ENCODE data around the gene ESRRA.

The ESRRA gene

GRCh38 chr11:64305075-64305690, at the start of gene ESRRA:
Gene ESRRA (plus strand): TSS chr11:64305524. CDS start chr11:64307180, 1,656 bp downstream.
- DNase-seq, result peak; percentile 97

DNA sequence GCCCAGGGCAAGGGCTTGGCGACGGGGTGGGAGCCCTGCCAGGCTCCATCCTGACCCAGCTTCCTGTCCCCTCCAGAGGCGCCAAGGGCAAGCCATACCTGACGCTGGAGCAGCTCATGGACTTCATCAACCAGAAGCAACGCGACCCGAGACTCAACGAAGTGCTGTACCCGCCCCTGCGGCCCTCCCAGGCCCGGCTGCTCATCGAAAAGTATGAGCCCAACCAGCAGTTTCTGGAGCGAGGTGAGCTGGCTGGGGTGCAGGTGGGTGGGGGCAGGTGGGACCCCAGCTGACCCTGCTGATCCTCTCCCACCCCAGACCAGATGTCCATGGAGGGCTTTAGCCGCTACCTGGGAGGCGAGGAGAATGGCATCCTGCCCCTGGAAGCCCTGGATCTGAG, 49.0 kb upstream of the ESRRA start:
- no peak for DNase-seq

GRCh38 chr11:64258356-64258755, 47.0 kb upstream of the ESRRA start:
- DNase-seq, result no peak

GRCh38 chr11:64258946-64259532, 46.3 kb upstream of the ESRRA start:
- no peak for DNase-seq

GRCh38 chr11:64259533-64260067, 45.7 kb upstream of the ESRRA start:
- DNase-seq, result no peak

DNA sequence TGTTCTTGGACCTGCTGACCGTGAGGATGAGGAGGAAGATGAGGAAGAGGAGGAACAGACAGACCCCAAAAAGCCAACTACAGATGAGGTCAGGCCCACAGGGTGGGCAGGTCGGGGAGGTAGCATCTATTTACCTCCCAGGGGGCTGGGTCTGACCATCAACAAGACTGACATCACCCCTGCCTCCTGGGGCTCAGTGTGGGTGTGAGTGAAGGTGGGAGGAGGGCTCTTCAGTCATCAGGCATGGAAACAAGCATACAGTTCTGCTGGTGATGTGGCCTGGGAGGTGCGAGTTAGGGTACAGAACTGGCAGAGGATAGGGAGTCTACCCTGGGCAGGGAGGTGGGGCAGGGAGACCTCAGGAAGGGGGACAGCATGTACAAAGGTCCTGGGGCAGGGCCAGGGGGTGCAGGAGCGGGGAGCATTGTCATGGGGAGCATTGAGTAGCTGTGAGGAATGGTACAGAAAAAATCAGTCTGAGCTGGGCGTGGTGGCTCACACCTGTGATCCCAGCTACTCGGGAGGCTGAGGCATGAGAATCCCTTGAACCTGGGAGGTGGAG, 45.1 kb upstream of the ESRRA start:
- DNase-seq, result no peak

GRCh38 chr11:64261556-64262080, 43.7 kb upstream of the ESRRA start:
- DNase-seq, result no peak

GRCh38 chr11:64262271-64263002, 42.9 kb upstream of the ESRRA start:
- DNase-seq, result no peak

GRCh38 chr11:64263021-64263946, 42.0 kb upstream of the ESRRA start:
- no peak for DNase-seq

GRCh38 chr11:64263947-64264317, 41.4 kb upstream of the ESRRA start:
- no peak for DNase-seq

- DNase-seq, result no peak
Observed at GRCh38 chr11:64264371-64264852, 40.9 kb upstream of the ESRRA start.

DNA sequence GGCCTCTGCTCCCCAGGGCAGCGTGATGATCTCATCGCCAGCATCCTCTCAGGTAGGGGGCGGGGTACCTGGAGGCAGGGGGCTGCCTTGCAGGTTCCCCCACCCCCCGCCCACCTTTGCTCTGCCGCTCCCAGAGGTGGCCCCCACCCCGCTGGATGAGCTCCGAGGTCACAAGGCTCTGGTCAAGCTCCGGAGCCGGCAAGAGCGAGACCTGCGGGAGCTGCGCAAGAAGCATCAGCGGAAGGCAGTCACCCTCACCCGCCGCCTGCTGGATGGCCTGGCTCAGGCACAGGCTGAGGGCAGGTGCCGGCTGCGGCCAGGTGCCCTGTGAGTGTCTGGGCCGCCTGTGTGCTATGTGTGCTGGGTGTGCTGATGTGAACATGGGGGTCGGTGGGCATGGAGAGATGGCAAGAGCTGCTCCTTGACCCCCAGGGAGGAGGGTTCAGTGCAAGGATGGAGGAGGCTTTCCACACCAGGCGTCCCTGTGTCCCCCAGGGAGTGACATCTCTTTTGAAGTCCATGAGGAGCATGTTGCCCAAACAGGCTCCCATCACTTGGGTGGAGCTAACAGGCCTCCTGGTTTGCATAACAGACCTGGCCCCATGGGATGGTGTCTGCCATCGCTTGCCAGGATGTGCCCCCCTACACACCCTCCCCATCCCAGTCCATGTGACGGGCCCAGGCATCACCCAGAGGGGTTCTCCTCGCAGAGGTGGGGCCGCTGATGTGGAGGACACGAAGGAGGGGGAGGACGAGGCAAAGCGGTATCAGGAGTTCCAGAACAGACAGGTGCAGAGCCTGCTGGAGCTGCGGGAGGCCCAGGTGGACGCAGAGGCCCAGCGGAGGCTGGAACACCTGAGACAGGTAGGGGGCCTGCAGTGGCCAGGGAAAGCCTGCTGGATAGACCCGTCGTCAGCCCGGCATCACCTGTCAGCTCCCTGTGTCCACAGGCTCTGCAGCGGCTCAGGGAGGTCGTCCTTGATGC, 39.9 kb upstream of the ESRRA start:
- DNase-seq, result no peak

DNA sequence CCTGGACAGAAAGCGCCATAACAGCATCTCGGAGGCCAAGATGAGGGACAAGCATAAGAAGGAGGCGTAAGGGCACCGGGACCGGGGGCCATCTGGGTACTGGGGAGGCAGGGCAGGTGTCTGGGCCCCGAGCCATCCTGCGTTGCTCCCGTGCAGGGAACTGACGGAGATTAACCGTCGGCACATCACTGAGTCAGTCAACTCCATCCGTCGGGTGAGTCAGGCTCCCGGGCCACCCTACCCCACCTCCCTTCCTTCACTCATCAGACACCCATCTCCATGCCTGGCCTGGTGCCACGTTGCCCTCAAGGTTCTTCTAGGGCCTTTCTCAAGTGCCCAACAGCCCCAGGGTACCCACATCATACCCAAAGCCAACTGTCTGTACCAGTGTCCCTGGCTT, 39.0 kb upstream of the ESRRA start:
- no peak for DNase-seq

DNA sequence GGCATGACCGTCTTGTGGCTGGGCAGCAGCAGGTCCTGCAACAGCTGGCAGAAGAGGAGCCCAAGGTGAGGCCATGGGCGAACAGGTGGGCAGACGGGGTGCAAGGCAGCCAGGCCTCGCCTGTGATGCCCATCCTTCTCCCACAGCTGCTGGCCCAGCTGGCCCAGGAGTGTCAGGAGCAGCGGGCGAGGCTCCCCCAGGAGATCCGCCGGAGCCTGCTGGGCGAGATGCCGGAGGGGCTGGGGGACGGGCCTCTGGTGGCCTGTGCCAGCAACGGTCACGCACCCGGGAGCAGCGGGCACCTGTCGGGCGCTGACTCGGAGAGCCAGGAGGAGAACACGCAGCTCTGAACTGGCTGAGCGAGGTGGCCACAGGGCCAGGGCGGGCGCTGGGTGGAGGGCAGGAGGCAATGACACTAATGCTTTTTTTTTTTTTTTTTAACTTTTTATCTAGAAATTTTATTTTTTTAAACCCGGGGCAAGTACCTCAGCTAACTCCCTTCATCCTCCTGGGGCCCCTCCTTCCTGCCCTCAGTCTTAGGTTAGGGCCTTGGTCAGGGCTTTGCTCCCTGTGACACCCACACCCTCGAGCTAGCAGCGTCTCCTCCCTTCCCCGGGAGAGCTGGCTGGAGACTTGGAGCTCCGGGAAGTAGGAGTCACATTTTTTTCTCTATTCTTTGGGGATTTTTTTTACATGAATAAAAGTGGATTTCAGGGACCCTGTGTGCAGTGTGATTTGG, 37.9 kb upstream of the ESRRA start:
- DNase-seq, result no peak

- no peak for DNase-seq
Observed at GRCh38 chr11:64268025-64268892, 37.1 kb upstream of the ESRRA start.

DNA sequence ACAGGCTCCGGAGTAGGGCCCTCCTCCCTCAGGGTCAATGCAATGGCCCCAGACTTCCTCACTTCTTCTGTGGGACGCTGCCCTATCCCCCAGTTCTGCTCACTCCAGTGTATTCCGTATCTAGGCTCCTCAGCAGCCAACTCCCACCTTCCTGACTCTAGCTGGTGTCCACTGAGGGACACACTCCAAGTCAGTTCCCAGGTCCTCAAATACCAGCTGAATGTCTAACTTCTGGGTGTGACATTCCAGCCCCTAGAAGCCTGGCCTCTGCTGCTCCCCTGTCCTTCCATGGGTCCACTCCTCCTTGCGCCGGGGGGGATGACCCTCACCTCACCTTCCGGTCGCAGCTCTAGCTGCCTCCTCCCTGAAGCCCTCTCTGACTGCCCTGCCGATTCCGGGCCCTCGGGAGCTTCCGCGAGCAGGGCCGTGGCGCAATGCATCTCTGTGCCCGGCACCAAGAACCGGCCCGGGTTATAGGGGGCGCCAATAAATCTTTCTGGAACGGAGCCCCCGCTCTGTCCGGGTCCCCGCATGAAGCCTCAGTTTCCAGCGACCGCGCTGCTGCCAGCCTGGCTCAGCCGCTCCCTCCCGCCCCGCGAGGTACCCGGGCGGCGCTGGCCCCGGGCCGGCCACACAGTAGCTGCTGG, 36.3 kb upstream of the ESRRA start:
- no peak for DNase-seq

- DNase-seq, result peak; percentile 96
Observed at GRCh38 chr11:64269540-64270220, 35.6 kb upstream of the ESRRA start.
